CD14-positive monocyte (primary cell): ENCODE results near the gene COL25A1. TPM values are rescaled to one million over a fixed set of nuclear protein-coding genes. Genes with fewer than 3 reads are reported as not detected.

Source experiments
- DNase-seq, 3 donors: peaks; one replicate each; pipeline ENCODE4 v3.0.0-alpha.2; 2011 to 2022
- H2AFZ ChIP-seq: 2 replicates; pipeline ENCODE4 v1.6.0; 2012; ENCODE audit warnings: mild to moderate bottlenecking, low read depth, low read length, inconsistent platforms; ENCODE audit not compliant: insufficient read depth, poor library complexity, severe bottlenecking
- H3K27ac ChIP-seq, 2 donors: 1 replicate in 1 of 2; 2 replicates in 1 of 2; pipeline ENCODE4 v1.5.1; 2012 to 2013; ENCODE audit warnings: low read length in 2 of 2, control low read depth in 1 of 2, inconsistent platforms in 1 of 2, low read depth in 1 of 2, mild to moderate bottlenecking in 1 of 2
- H3K27me3 ChIP-seq, 2 donors: one replicate each; pipeline versions ENCODE4 v1.6.0 to v1.6.1; 2011 to 2013; ENCODE audit warnings: low read length in 2 of 2; ENCODE audit not compliant: control insufficient read depth in 2 of 2, insufficient read depth in 2 of 2
- H3K36me3 ChIP-seq, 2 donors: replicated peaks in 1 of 2; 1 replicate in 1 of 2; 2 replicates in 1 of 2; pipeline versions ENCODE4 v1.5.1 to v1.6.1; 2012 to 2013; ENCODE audit warnings: low read length in 2 of 2, control low read depth in 1 of 2, inconsistent platforms in 1 of 2, mild to moderate bottlenecking in 1 of 2; ENCODE audit not compliant: insufficient read depth in 2 of 2, control insufficient read depth in 1 of 2
- H3K4me1 ChIP-seq, 2 donors: 1 replicate in 1 of 2; 2 replicates in 1 of 2; pipeline versions ENCODE4 v1.5.1 to v1.6.1; 2012 to 2013; ENCODE audit warnings: low read length in 2 of 2, control low read depth in 1 of 2, inconsistent platforms in 1 of 2, mild to moderate bottlenecking in 1 of 2, moderate library complexity in 1 of 2; ENCODE audit not compliant: insufficient read depth in 2 of 2, control insufficient read depth in 1 of 2
- H3K4me2 ChIP-seq: replicated peaks from 2 replicates; pipeline ENCODE3; 2012; ENCODE audit warnings: low read length, moderate library complexity, mild to moderate bottlenecking; ENCODE audit not compliant: poor library complexity, severe bottlenecking; ENCODE audit errors: extremely low read depth
- H3K4me3 ChIP-seq, 3 experiments: fragments of 200-600 bp in 1 of 3; sonication (generic) in 1 of 3; replicated peaks in 1 of 3; 1 replicate in 2 of 3; 2 replicates in 1 of 3; pipeline ENCODE4 v1.5.1; 2011 to 2013; ENCODE audit warnings: low read length in 3 of 3, mild to moderate bottlenecking in 3 of 3, control low read depth in 2 of 3, low read depth in 2 of 3, inconsistent platforms in 1 of 3, moderate library complexity in 1 of 3
- H3K79me2 ChIP-seq: 2 replicates; pipeline ENCODE4 v1.6.0; 2012; ENCODE audit warnings: mild to moderate bottlenecking, control low read depth, inconsistent platforms, low read length, moderate library complexity; ENCODE audit not compliant: insufficient read depth
- H3K9ac ChIP-seq: 2 replicates; pipeline ENCODE4 v1.6.0; 2017; ENCODE audit warnings: low read length, mild to moderate bottlenecking; ENCODE audit not compliant: insufficient read depth, poor library complexity, severe bottlenecking
- H3K9me3 ChIP-seq, 2 donors: replicated peaks in 1 of 2; 1 replicate in 1 of 2; 2 replicates in 1 of 2; pipeline versions ENCODE4 v1.5.1 to v1.6.1; 2012 to 2013; ENCODE audit warnings: low read length in 2 of 2, control low read depth in 1 of 2; ENCODE audit not compliant: control insufficient read depth in 1 of 2, insufficient read depth in 1 of 2
- H4K20me1 ChIP-seq: 2 replicates; pipeline ENCODE4 v1.6.0; 2012; ENCODE audit warnings: mild to moderate bottlenecking, low read length, control low read depth, moderate library complexity; ENCODE audit not compliant: insufficient read depth
- H3K27ac Mint-ChIP-seq, 7 donors: one replicate each; pipeline ENCODE4 v1.8.0; 2020; ENCODE audit warnings: mild to moderate bottlenecking in 7 of 7, mixed read lengths in 7 of 7, moderate library complexity in 6 of 7, inconsistent platforms in 2 of 7
- H3K27me3 Mint-ChIP-seq, 3 donors: one replicate each; pipeline ENCODE4 v1.8.0; 2021 to 2022; ENCODE audit warnings: low read depth in 3 of 3, mild to moderate bottlenecking in 3 of 3, mixed read lengths in 3 of 3, moderate library complexity in 3 of 3, inconsistent platforms in 1 of 3
- H3K36me3 Mint-ChIP-seq, 2 donors: one replicate each; pipeline ENCODE4 v1.8.0; 2020; ENCODE audit warnings: mixed read lengths in 2 of 2, inconsistent platforms in 1 of 2, mild to moderate bottlenecking in 1 of 2
- H3K4me1 Mint-ChIP-seq: one replicate; pipeline ENCODE4 v1.8.0; 2020; ENCODE audit warnings: mild to moderate bottlenecking, mixed read lengths
- H3K4me3 Mint-ChIP-seq, 2 donors: one replicate each; pipeline ENCODE4 v1.8.0; 2020; ENCODE audit warnings: mild to moderate bottlenecking in 2 of 2, mixed read lengths in 2 of 2, moderate library complexity in 1 of 2
- H3K9me3 Mint-ChIP-seq, 7 donors: one replicate each; pipeline ENCODE4 v1.8.0; 2020 to 2022; ENCODE audit warnings: mixed read lengths in 7 of 7, mild to moderate bottlenecking in 6 of 7, moderate library complexity in 6 of 7, inconsistent platforms in 2 of 7
- WGBS: methylation state at CpG from one replicate; pipeline ENCODE4 v1.1.5; 2013; ENCODE audit warnings: missing lambda C conversion rate; ENCODE audit not compliant: insufficient coverage; 5-methylcytosine and 5-hydroxymethylcytosine counted together
- intact Hi-C, 2 donors: fragments of 100-400 bp; cut with micrococcal nuclease; formaldehyde crosslinking; loops; one replicate each; pipeline versions ENCODE4 v1.15.0 to v1.15.1; 2023
- polyA plus RNA-seq, 3 donors: library from polyadenylated mRNA; depleted of rRNA in 1 of 3; unstranded in 2 of 3; stranded (reverse) in 1 of 3; fragments of 300-500 nt in 2 of 3; fragments of >200 nt in 1 of 3; fragmentation: Illumina TruSeq in 2 of 3; gene quantifications; 1 replicate in 2 of 3; 2 replicates in 1 of 3; pipeline ENCODE4 v1.2.3, GENCODE V29; 2012 to 2021
- TF ChIP-seq, protein P1 (sequence below): fragments of 200-600 bp; IDR thresholded peaks from one replicate; pipeline ENCODE4 v1.8.0; 2022; ENCODE audit warnings: antibody characterized with exemption, mild to moderate bottlenecking

Gene COL25A1
- polyA plus RNA-seq, 3 donors = not detected

DNA sequence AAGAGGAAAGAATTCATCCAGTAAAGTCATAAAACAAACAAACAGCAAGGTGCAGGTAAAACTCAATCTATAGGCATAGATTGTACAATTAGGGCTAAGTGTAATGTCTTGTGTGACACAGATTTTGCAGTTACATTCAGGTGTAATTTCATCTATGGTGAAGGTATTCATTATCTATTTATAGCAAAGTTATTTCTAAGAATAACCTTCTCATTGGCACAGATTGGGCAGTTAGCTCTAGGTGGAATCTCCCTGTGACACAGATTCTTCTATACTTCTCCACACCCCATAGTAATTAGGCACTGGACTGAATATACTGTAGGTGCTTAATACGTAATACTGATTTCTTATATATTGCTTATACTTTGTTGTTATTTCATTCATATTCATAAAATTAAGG is 66.8 kb downstream of the COL25A1 start:
- H3K4me1 Mint-ChIP-seq = no peaks in the 10 kb centered on the region
- no peak overlapping the region for H3K4me3 ChIP-seq
- no peaks in the 10 kb centered on the region for H3K4me1 ChIP-seq
- peaks cover 0 to 2% (median 0%) of the 10 kb centered on the region in 7 donors for H3K9me3 Mint-ChIP-seq
- H3K4me2 ChIP-seq = no peak overlapping the region
- no peaks in the 10 kb centered on the region for H3K36me3 Mint-ChIP-seq
- H3K27me3 ChIP-seq = no peaks in the 10 kb centered on the region
- intact Hi-C loops = no loop called here
- no peaks in the 10 kb centered on the region for H3K27me3 Mint-ChIP-seq
- TF ChIP-seq, protein P1, sequence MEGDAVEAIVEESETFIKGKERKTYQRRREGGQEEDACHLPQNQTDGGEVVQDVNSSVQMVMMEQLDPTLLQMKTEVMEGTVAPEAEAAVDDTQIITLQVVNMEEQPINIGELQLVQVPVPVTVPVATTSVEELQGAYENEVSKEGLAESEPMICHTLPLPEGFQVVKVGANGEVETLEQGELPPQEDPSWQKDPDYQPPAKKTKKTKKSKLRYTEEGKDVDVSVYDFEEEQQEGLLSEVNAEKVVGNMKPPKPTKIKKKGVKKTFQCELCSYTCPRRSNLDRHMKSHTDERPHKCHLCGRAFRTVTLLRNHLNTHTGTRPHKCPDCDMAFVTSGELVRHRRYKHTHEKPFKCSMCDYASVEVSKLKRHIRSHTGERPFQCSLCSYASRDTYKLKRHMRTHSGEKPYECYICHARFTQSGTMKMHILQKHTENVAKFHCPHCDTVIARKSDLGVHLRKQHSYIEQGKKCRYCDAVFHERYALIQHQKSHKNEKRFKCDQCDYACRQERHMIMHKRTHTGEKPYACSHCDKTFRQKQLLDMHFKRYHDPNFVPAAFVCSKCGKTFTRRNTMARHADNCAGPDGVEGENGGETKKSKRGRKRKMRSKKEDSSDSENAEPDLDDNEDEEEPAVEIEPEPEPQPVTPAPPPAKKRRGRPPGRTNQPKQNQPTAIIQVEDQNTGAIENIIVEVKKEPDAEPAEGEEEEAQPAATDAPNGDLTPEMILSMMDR = no peak
- H3K9me3 ChIP-seq = no peaks in the 10 kb centered on the region
- no peak for DNase-seq
- H2AFZ ChIP-seq = no peak overlapping the region
- no peaks in the 10 kb centered on the region for H3K36me3 ChIP-seq
- H3K27ac ChIP-seq = no peak overlapping the region
- no peak overlapping the region for H3K9ac ChIP-seq
- H3K27ac Mint-ChIP-seq = no peak overlapping the region
- no peak overlapping the region for H3K4me3 Mint-ChIP-seq
- no CpG with 5 or more reads among the region's 1 CpG for WGBS
- no peaks in the 10 kb centered on the region for H3K79me2 ChIP-seq
- H4K20me1 ChIP-seq = no peaks in the 10 kb centered on the region

DNA sequence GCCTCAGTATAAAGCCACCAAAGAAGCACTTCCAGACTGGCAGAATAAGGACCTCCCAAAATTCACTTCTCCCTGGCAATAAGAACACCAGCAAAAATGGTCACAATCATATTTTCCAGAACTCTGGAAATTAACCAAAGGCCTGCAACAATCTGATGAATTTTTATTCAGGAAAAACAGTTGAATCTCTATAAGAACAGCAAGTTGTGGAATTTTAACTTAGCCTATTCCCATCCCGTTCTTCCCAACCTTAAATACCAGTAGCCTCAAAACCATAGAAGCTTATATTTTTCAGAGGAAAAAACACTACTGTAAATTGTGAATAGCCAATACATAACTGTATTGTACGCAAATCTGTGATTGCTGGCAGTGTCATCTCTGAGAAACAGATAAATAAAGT is 67.9 kb downstream of the COL25A1 start:
- Histone ChIP-seq H3K27me3 (no peaks in the 10 kb centered on the region), H3K9ac (no peak overlapping the region), H3K27ac (no peak overlapping the region), H4K20me1 (no peaks in the 10 kb centered on the region), H3K36me3 (no peaks in the 10 kb centered on the region), H3K4me1 (no peaks in the 10 kb centered on the region), H3K4me3 (no peak overlapping the region), H2AFZ (no peak overlapping the region), H3K79me2 (no peaks in the 10 kb centered on the region), H3K9me3 (no peaks in the 10 kb centered on the region), H3K4me2 (no peak overlapping the region)
- WGBS = no CpG with 5 or more reads among the region's 2 CpGs
- no peak for DNase-seq
- Mint-ChIP-seq H3K9me3 (peaks cover 0 to 2% (median 0%) of the 10 kb centered on the region in 7 donors), H3K27me3 (no peaks in the 10 kb centered on the region), H3K4me3 (no peak overlapping the region), H3K36me3 (no peaks in the 10 kb centered on the region), H3K4me1 (no peaks in the 10 kb centered on the region), H3K27ac (no peak overlapping the region)
- intact Hi-C loops = no loop called here
- TF ChIP-seq, protein P1 = no peak
